Testis (tissue), 3 donors: Measurements from ENCODE around the gene SLC22A23. TPM values are rescaled to one million over a fixed set of nuclear protein-coding genes. Genes with fewer than 3 reads are reported as not detected.
A peak's percentile ranks its signal among the peaks of the same experiment; 100 is the strongest.

Experiments used
- DNase-seq: peaks from one replicate; pipeline ENCODE4 v3.0.0-alpha.2; 2019
- H3K27ac ChIP-seq, 2 donors: fragments of 200-600 bp; sonication (generic); one replicate each; pipeline ENCODE4 v1.5.1; 2019
- H3K27me3 ChIP-seq: fragments of 200-600 bp; sonication (generic); one replicate; pipeline ENCODE4 v1.5.1; 2019
- H3K36me3 ChIP-seq: fragments of 200-600 bp; sonication (generic); one replicate; pipeline ENCODE4 v1.5.1; 2017; ENCODE audit warnings: low read depth; ENCODE audit errors: missing control alignments
- H3K4me1 ChIP-seq: fragments of 200-600 bp; sonication (generic); one replicate; pipeline ENCODE4 v1.5.1; 2019
- H3K4me3 ChIP-seq, 2 donors: fragments of 200-600 bp; sonication (generic); one replicate each; pipeline ENCODE4 v1.5.1; 2017 to 2019
- H3K9me3 ChIP-seq: fragments of 200-600 bp; sonication (generic); one replicate; pipeline ENCODE4 v1.5.1; 2017
- CTCF ChIP-seq, 3 experiments: fragments of 450-650 bp in 2 of 3; fragments of 200-600 bp in 1 of 3; sonication (generic) in 1 of 3; IDR thresholded peaks; one replicate each; pipeline ENCODE4 v1.5.1; 2016 to 2019; ENCODE audit warnings: antibody characterized with exemption in 3 of 3, mild to moderate bottlenecking in 2 of 3, moderate library complexity in 1 of 3
- POLR2A ChIP-seq: fragments of 450-650 bp; IDR thresholded peaks from one replicate; pipeline ENCODE4 v1.6.1; 2017; ENCODE audit warnings: antibody characterized with exemption, mild to moderate bottlenecking, moderate library complexity
- WGBS, 2 donors: methylation state at CpG; one replicate each; pipeline ENCODE4 v1.1.5; 2018; 5-methylcytosine and 5-hydroxymethylcytosine counted together
- intact Hi-C: fragments of 100-400 bp; cut with DNase I; formaldehyde crosslinking; loops from one replicate; pipeline ENCODE4 v1.15.1; 2023; ENCODE audit warnings: low total_unique reads
- polyA plus RNA-seq: library from polyadenylated mRNA; stranded (reverse); fragments of 350-450 nt; fragmentation: Illumina TruSeq; extraction: RNeasy Lipid Tissue Mini Kit (QIAGEN cat#74804); gene quantifications from one replicate; pipeline ENCODE4 v1.2.3, GENCODE V29; 2014; ENCODE audit warnings: low read depth, low replicate concordance; ENCODE audit not compliant: insufficient read depth
- total RNA-seq, 2 donors: library from RNA; depleted of rRNA; stranded (reverse); fragments of >200 nt; gene quantifications; one replicate each; pipeline ENCODE4 v1.2.3, GENCODE V29; 2016

SLC22A23 gene
- total and polyA plus RNA-seq, 3 donors from 2014 or later, result 9.0 to 20.9 (median 14.9) TPM

GRCh38 chr6:3226481-3227362 lies 230.1 kb downstream of the SLC22A23 start:
- Histone ChIP-seq H3K27ac (no peak overlapping the region), H3K4me1 (peaks cover 26% of the 10 kb centered on the region), H3K4me3 (peak overlapping the region in 1 of 2 donors; percentile 15), H3K9me3 (no peaks in the 10 kb centered on the region), H3K36me3 (no peaks in the 10 kb centered on the region), H3K27me3 (no peaks in the 10 kb centered on the region)
- intact Hi-C loops, result no loop called here
- DNase-seq, result no peak
- no peak for TF ChIP-seq POLR2A
- WGBS, 2 donors, result 2 to 3% methylated on average over 32 to 54 of the region's 54 CpGs

DNA sequence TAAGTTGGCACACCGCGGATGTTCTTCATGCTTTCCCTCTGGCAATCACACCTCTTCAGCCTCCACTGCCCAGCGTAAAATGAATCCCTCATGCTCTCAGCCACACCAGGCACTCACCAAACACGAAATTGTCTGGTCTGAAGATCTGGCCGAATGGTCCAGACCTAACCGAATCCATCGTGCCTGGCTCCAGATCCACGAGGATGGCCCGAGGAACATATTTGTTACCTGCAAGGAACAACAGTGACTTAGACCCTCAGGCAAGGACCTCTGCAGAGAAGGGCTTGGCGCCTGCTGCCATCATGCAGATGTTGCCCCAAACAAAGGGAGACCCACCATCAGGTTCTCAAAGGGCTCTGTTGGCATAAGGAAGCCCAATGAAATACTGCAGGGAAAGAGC lies 230.8 kb downstream of the SLC22A23 start:
- H3K27me3 ChIP-seq, result no peaks in the 10 kb centered on the region
- H3K36me3 ChIP-seq, result no peaks in the 10 kb centered on the region
- TF ChIP-seq POLR2A (no peak), CTCF (IDR thresholded peaks at IDR 0.05) (no peak)
- WGBS, 2 donors, result 78 to 84% methylated on average over 10 of the region's 10 CpGs
- no peak overlapping the region for H3K27ac ChIP-seq
- H3K4me1 ChIP-seq, result peaks cover 25% of the 10 kb centered on the region
- no peak for DNase-seq
- no peaks in the 10 kb centered on the region for H3K9me3 ChIP-seq
- no peak overlapping the region for H3K4me3 ChIP-seq
- intact Hi-C loops, result no loop called here

DNA sequence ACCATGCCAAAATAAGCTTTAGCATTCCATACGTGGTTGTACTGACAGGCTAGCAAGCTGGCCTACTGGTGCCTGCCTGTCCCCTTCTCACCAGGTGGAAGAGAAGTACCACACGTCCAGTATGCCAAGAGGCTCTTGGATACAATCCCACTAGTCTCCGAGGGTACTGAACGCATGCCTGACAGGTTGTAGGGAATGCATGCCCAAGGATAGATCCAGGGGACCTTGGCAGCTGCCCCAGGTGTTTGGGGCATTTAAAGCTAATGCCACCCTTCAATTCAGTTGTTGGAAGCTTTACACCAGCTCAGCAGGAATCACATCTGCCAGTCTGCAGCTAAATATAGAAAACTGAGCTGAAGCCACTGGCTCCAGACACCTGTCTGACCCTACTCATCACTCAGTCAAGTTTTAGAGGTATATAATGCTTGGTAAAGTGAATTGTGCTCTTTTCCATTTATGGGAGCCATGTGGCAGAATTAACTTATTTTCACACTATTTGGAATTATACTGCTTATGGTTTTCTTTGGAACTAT lies 234.3 kb downstream of the SLC22A23 start:
- Histone ChIP-seq H3K4me1 (peaks cover 9% of the 10 kb centered on the region), H3K9me3 (no peaks in the 10 kb centered on the region), H3K27ac (no peak overlapping the region), H3K36me3 (no peaks in the 10 kb centered on the region), H3K4me3 (no peak overlapping the region), H3K27me3 (no peaks in the 10 kb centered on the region)
- 77 to 91% methylated on average over 4 of the region's 4 CpGs for WGBS, 2 donors
- intact Hi-C loops, result no loop called here
- TF ChIP-seq CTCF (IDR thresholded peaks at IDR 0.05), result no peak
- TF ChIP-seq POLR2A, result no peak
- no peak for DNase-seq

DNA sequence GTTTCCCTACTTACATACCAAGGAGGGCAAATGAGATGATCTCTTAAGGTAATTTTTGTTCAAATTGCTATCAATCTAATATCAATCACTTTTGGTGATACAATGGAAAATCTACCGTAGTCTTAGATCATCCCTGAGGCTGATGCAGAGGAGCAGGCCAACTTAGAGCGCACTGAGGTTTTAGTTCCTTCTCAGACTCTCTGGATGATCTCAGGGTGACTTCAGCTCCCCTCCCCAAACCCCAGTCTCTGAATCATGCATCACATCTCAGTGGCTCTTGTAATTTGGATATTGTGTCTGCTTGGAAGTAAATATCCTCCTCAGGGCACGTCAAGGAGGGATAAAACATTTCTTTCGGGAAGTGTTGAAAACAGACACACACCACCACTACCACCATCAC lies 235.3 kb downstream of the SLC22A23 start:
- WGBS, 2 donors, result 86 to 91% methylated on average over 4 of the region's 4 CpGs
- Histone ChIP-seq H3K36me3 (no peaks in the 10 kb centered on the region), H3K4me1 (no peaks in the 10 kb centered on the region), H3K9me3 (no peaks in the 10 kb centered on the region), H3K4me3 (no peak overlapping the region), H3K27ac (no peak overlapping the region), H3K27me3 (no peaks in the 10 kb centered on the region)
- no peak for DNase-seq
- intact Hi-C loops, result no loop called here
- TF ChIP-seq POLR2A (no peak), CTCF (IDR thresholded peaks at IDR 0.05) (no peak)

DNA sequence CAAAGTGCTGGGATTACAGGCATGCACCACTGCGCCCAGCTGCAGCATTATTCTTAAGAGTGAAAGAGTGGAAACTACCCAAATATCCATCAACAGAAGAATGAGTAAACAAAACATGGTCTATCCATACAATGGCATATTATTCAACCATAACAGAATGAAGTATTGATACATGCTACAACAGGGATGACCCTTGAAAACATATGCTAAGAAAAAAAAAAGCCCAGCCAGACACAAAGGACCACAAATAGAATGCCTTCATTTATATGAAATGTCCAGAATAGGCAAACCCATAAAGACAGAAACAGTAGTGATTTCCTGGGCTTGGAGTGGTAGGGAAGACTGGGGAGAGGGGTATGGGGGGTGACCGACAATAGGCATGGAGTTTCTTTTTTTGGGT lies 236.5 kb downstream of the SLC22A23 start:
- intact Hi-C loops, result no loop called here
- no peaks in the 10 kb centered on the region for H3K36me3 ChIP-seq
- H3K27me3 ChIP-seq, result no peaks in the 10 kb centered on the region
- no peak overlapping the region for H3K27ac ChIP-seq
- H3K4me1 ChIP-seq, result no peaks in the 10 kb centered on the region
- H3K9me3 ChIP-seq, result no peaks in the 10 kb centered on the region
- DNase-seq, result no peak
- 91% methylated on average over 2 of the region's 2 CpGs for WGBS, 2 donors
- H3K4me3 ChIP-seq, result no peak overlapping the region
- TF ChIP-seq CTCF (IDR thresholded peaks at IDR 0.05), result no peak
- TF ChIP-seq POLR2A, result no peak

Other genes starting within 250 kb of the SLC22A23 start
- gene TUBB2B, start 229.4 kb downstream of the SLC22A23 start, total RNA-seq, result 1 to 10 TPM; 1.6 to 2.2 TPM
- gene TUBB2B, start 229.4 kb downstream of the SLC22A23 start, polyA plus RNA-seq, result 3.6 TPM
- gene PSMG4, start 198.1 kb downstream of the SLC22A23 start, total RNA-seq, result 10 to 100 TPM; 42.4 to 46.1 TPM
- gene PSMG4, start 198.1 kb downstream of the SLC22A23 start, polyA plus RNA-seq, result 23.1 TPM